ENCODE data around the gene ETF1.
"Not testable (repeated sequence)": the region's sequence is repeated elsewhere in the genome, so short reads cannot be mapped to it uniquely, and the experiment has no call there.

The ETF1 gene

DNA sequence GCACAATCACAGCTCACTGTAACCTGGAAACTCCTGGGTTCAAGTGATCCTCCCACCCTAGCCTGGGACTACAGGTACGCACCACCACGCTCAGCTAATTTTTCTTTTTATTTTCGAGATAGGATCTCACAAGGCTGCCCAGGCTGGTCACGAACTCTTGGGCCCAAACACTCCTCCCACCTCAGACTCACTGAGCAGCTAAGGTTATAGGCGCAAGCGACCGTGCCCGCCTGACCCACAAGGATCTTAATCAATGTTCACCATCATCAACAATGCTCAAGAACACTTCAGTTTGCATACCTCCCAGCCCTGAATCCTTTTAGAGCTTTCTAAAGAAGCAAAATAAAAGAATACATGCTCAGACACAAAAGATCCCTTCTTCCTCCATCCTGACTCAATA lies 13.2 kb downstream of the ETF1 start:
- no peak for DNase-seq (ENCODE audit: low spot score)

- no peak for DNase-seq (ENCODE audit: low spot score)
These were observed 14.1 kb downstream of the ETF1 start for GRCh38 chr5:138528744-138529469.

DNA sequence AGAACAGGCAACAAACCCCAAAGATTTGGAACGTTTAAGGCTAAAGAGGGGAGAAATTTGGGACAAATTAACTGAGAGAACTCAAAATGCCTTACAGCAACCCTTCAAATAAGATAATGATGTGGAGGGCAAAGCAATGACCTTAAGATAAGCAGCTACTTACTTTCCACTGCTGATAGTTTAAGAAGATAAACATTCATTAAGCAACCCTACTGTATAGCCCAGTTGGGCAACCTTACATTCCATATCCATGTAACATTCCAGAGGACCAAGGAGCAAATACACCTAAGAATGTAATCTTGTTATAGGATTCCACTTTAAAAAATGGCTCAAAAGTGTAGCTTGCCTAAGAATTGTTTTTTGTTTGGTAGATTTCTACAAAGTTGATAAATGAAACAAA lies 14.8 kb downstream of the ETF1 start:
- no peak for DNase-seq (ENCODE audit: low spot score)

GRCh38 chr5:138527170-138527569 lies 15.9 kb downstream of the ETF1 start:
- no peak for DNase-seq (ENCODE audit: low spot score)

DNA sequence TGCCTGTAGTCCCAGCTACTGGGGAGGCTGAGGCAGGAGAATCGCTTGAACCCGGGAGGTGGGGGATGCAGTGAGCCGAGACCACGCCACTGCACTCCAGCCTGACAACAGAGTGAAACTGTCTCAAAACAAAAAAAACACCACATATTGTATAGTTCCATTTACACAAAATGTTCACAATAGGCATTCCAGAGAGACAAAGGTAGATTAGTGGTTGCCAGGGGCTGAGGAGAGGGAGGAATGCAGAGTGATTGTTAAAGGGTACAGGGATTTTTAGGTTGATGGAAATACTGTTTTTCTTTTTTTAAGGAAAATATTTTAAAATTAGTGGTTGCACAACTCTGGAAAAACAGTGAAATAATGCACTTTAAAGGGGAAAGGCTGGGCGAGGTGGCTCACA lies 19.6 kb downstream of the ETF1 start:
- DNase-seq (ENCODE audit: low spot score) = no peak

DNA sequence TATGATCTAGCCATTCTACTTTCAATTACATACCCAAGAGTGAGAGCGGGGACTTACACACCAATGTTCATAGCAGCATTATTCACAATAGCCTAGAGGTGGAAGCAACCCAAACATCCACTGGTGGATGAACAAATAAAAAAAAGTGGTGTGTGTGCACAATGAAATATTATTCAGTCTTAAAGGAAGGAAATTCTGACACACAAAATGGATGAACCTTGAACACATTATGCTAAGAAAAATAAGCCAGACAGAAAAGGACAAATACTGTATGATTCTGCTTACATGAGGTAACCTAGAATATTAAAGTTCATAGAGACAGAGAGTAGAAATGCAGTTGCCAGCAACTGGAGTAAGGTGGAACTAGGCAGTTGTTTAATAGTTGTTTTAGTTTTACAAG lies 22.1 kb downstream of the ETF1 start:
- no peak for DNase-seq (ENCODE audit: low spot score)

GRCh38 chr5:138517437-138517836 lies 25.6 kb downstream of the ETF1 start:
- no peak for DNase-seq (ENCODE audit: low spot score)

- no peak for DNase-seq (ENCODE audit: low spot score)
These were observed 27.3 kb downstream of the ETF1 start for GRCh38 chr5:138515556-138516245.

DNA sequence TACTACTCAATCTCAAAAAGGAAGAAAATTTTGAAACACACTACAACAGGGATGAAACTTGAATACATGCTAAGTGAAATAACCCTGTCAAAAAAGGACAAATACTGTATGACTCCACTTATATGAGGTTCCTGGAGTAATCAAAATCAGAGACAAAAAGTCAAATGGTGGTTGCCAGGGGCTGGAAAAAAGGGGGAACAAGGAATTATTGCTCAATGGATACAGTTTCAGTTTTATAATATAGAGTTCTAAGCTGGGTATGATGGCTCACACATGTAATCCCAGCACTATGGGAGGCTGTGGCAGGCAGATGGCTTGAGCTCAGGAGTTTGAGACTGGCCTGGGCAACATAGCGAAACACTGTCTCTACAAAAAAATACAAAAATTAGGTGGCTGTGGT lies 29.0 kb downstream of the ETF1 start:
- DNase-seq (ENCODE audit: low spot score) = no peak

GRCh38 chr5:138508958-138509357 lies 34.1 kb downstream of the ETF1 start:
- DNase-seq (ENCODE audit: low spot score) = no peak

DNA sequence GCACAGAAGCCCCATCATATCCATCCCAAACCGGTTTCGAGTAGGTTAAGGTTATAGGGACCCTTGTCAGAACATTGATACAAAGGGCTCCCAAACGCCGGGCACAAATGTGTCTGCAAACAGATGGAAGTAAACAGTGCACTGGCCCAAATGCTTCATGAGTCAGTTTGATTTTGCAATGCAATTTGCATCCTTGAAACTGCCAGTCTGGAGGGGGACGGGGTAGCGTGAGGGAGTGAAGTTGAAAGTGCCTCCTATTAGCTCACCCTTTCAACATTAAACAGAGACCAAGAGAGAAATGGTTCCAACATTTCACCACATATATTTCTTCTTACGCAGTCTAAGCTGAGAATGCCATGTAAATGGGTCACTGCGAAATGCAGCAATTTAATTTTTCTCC lies 35.6 kb downstream of the ETF1 start:
- not testable (repeated sequence) for DNase-seq (ENCODE audit: low spot score)

DNA sequence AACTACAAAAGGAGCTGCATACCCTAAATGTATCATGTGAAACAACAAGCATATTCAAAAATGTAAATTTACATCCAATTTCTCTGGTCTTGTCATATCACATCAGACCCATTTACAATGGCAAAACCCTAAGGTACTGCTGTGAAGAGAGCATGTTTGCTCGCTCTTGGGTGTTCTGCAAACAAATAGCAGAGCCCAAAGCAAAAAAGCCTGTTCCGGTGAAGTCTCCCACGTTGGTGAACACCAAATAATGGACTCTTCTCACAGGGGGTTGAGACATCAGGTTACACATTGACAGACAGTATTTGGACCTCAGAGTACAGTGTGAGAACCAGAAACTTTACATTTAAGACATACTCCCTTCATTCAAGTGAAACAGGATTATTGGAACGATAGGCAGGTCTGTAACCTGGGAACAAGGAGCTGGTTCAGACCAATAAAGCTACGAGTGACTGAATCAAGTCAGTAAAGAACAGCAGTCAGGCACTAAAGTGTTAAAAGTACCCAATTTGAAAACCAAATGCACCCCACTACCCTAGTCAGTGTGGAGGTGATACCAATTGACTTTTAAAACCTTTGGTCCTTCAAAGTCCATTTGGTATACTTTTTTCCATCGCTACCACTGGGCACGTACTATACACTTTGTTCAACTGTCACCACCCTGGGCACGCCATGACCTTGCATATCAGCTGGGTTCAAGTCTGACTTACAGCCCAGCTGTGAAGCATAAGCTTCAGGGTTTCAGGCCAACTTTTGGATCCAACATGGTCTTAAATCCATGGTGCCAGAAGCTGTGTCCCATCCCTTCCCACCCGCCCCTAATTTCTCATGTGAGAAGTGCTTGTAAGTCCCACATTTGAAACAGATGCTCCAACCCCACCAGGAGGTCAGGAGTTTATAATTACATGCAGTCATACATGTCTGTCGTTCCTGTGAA lies 36.4 kb downstream of the ETF1 start:
- DNase-seq (ENCODE audit: low spot score) = no peak

GRCh38 chr5:138504799-138505198 lies 38.2 kb downstream of the ETF1 start:
- peak; percentile 82 for DNase-seq (ENCODE audit: low spot score)

GRCh38 chr5:138503487-138504270 lies 39.4 kb downstream of the ETF1 start:
- DNase-seq (ENCODE audit: low spot score) = peak; percentile 68

DNA sequence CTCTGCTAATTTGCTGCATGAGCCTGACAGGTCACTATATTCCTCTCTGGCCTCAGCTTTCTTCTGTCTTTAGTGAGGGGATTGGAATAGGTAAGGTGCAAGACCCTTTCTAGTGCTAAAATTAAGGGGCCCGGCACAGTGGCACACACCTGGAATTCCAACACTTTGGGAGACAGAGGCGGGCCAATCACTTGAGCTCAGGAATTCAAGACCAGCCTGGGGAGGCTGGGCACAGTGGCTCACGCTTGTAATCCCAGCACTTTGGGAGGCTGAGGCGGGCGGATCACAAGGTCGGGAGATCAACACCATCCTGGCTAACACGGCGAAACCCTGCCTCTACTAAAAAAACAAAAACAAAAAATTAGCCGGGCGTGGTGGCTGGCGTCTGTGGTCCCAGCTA lies 40.5 kb downstream of the ETF1 start:
- no peak for DNase-seq (ENCODE audit: low spot score)

GRCh38 chr5:138502121-138502520 lies 40.9 kb downstream of the ETF1 start:
- no peak for DNase-seq (ENCODE audit: low spot score)

- DNase-seq (ENCODE audit: low spot score) = no peak
These were observed 44.7 kb downstream of the ETF1 start for GRCh38 chr5:138498376-138498775.

DNA sequence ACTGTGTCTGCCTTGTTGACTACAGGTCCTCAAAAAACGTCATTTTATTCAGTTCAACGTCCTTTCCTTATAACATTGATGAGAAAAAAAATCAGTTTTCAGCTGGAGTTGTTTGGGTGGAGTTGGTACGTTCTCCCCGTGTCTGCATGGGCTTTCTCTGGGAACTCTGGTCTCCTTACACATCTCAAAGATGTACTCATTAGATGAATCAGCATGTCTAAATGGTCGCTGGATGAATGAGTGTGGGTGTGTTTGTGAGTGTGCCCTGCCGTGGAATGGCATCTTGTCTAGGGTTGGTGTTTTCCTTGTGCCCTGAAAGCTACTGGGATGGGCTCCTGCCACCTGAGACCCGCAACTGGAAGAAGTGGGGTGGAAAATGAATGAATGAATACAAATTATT lies 47.7 kb downstream of the ETF1 start:
- no peak for DNase-seq (ENCODE audit: low spot score)

DNA sequence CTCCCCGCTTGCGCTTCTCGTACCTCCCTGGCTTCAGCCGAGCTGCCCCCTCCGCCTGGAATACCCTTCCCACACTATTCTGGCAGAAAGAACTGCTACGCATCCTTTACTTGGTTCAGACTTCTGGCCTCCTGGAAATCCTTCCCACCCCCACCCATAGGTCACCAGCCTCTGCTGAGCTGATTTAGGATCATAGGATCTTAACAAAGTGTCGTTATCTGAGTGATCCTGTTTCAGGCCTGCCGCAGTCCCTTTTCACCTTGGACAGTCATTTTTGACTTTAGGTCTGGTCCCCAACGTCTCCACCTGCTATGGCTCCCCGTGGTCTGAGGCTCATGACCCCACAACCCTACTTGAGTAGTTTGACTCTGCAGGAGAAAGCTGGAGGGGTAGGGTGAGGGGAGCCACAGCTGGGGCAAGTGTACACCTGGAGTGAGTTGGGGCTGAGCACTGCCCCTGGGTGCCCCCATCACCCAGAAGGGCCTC lies 50.4 kb downstream of the ETF1 start:
- DNase-seq (ENCODE audit: low spot score) = no peak

- peak; percentile 93 for DNase-seq (ENCODE audit: low spot score)
These were observed 51.1 kb downstream of the ETF1 start for GRCh38 chr5:138491669-138492559.

- no peak for DNase-seq (ENCODE audit: low spot score)
These were observed 51.8 kb downstream of the ETF1 start for GRCh38 chr5:138491284-138491648.

Measured in D341Med (cell line).